ENCODE data around the gene VGLL4. TPM values are rescaled to one million over a fixed set of nuclear protein-coding genes. Genes with fewer than 3 reads are reported as not detected.
"Not testable (repeated sequence)": the region's sequence is repeated elsewhere in the genome, so short reads cannot be mapped to it uniquely, and the experiment has no call there.

VGLL4 gene
- total and polyA plus RNA-seq, 4 experiments from 2014 or later: 15.1 to 30.3 (median 25.6) TPM

DNA sequence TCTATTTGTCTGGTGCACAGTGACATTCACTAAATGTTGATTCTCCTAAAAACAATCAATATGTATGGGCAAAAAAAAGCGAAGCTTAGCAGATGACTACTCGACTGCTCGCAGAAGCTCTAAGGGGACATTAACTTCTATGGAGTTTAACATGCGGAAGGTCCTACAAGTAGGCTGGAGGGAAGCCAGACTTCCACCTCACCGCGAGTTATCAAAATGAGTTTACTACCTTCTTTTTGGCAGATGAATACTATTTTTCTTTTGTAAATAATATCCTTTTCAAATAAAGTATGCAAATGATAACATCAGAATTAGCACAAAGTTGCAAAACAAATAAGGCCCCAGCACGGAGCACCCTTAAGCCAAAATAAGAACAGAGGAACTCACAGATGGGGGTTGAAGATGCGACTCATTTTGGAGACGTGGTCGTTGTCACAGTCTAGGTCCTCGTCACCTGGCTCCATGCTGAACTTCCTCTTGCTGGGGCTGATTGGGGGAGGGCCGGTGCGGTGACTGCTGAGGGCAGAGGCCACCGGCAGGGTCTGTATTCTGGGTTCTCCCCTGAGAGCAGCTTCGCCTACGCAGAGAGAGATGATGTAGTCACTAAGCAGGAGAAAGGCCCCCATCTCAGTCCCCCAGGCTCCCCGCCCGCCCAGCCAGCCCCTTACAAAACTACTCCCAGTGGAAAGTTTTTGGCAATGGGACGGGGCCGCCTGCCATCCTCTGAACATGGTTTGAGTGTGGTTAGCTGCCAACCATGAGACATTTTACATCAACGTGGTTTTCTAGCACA, 42.1 kb downstream of the VGLL4 start:
- Histone ChIP-seq H3K4me3 (ENCODE audit: low read length in 2 of 2) (no peak overlapping the region), H3K9me3 (ENCODE audit: control insufficient read depth in 1 of 2, low read length in 2 of 2) (no peaks in the 10 kb centered on the region), H3K27me3 (ENCODE audit: insufficient read depth, low read length) (no peaks in the 10 kb centered on the region), H3K36me3 (ENCODE audit: insufficient read depth, low read length) (peaks cover 13% of the 10 kb centered on the region), H3K4me1 (ENCODE audit: insufficient read depth, low read length) (no peaks in the 10 kb centered on the region), H3K27ac (ENCODE audit: low read depth, low read length) (no peak overlapping the region)
- POLR2A ChIA-PET (ENCODE audit: partially characterized antibody): interaction anchor here (0.6 kb wide), 1 partner anchor 35 kb away, joined by 3 read pairs; no protein-coding TSS in a partner anchor
- intact Hi-C loops (cut with micrococcal nuclease): no loop called here
- Mint-ChIP-seq H3K9me3 (peaks cover 0 to 3% (median 0%) of the 10 kb centered on the region in 8 donors), H3K36me3 (peaks cover 43 to 45% of the 10 kb centered on the region in 2 donors), H3K27ac (no peak overlapping the region), H3K4me3 (no peak overlapping the region), H3K27me3 (no peaks in the 10 kb centered on the region), H3K4me1 (peaks cover 6 to 19% (median 12%) of the 10 kb centered on the region in 4 donors)
- DNase-seq: no peak
- CTCF ChIA-PET (ENCODE audit: partially characterized antibody): no interaction called here

DNA sequence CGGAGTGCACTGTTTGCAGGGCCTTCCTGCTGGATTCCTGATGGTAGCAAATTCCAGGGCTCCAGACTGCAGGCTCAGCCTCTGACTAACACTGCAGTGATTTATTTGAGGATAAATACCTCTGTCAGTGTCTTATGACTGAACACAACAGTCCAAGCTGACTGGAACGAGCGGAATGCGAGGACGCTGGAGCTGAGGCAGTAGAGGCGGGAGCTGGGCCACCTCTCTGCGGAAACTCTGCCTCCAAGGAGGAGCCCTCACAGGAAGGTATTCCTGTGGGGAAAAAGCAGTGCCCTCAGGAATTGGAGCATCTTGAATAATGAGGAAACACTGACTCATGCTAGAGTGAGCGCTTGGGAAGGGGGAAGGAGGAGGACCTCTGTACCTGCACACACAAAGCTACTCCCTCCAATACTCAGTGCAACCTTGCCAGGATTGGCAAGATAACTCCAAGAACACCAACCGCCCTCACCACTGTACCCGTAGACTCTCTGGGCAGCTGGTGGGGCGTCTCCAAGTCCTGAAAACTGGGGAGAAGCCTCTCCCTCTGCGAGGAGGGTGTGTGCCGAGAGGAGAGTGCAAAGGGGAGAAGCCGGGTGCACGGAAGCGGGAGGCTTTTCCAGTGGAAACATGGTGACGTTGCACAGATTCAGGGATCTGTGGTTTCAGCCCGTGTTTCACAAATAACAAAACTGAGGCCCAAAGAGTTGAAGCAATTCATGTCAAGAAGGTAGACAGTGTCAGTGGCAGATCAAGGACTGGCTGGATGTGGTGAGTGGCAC, 43.0 kb downstream of the VGLL4 start:
- no peaks in the 10 kb centered on the region for H3K27me3 Mint-ChIP-seq
- H3K9me3 ChIP-seq (ENCODE audit: control insufficient read depth in 1 of 2, low read length in 2 of 2): no peaks in the 10 kb centered on the region
- peaks cover 5 to 16% (median 9%) of the 10 kb centered on the region in 4 donors for H3K4me1 Mint-ChIP-seq
- peak overlapping the region in 2 of 7 donors; percentile 46 to 49 for H3K27ac Mint-ChIP-seq
- intact Hi-C loops (cut with micrococcal nuclease): no loop called here
- ChIA-PET CTCF (ENCODE audit: partially characterized antibody) (no interaction called here), POLR2A (ENCODE audit: partially characterized antibody) (no interaction called here)
- no peak overlapping the region for H3K4me3 ChIP-seq (ENCODE audit: low read length in 2 of 2)
- H3K27me3 ChIP-seq (ENCODE audit: insufficient read depth, low read length): no peaks in the 10 kb centered on the region
- no peak overlapping the region for H3K4me3 Mint-ChIP-seq
- H3K4me1 ChIP-seq (ENCODE audit: insufficient read depth, low read length): no peaks in the 10 kb centered on the region
- H3K36me3 Mint-ChIP-seq: peaks cover 46 to 49% of the 10 kb centered on the region in 2 donors
- no peak for DNase-seq
- H3K27ac ChIP-seq (ENCODE audit: low read depth, low read length): no peak overlapping the region
- peaks cover 13% of the 10 kb centered on the region for H3K36me3 ChIP-seq (ENCODE audit: insufficient read depth, low read length)
- H3K9me3 Mint-ChIP-seq: peaks cover 0 to 4% (median 0%) of the 10 kb centered on the region in 8 donors

DNA sequence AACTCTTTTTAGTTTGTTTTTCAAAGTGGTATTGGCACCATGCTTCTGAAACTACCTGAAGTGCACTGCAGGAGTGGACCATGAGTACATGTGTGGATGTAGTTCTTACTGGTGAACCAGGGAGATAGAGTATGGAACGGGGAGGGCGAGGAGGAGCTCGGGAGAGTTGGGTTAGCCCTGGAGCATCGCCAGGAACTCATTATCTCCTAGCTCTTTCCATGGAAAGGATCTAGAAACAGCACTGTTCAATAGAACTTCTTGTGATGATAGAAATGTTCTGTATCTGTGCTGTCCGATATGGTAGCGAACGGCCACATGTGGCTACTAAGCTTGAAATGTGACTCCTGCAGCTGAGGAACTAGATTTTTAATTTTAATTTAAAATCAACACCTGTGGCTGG, 47.3 kb downstream of the VGLL4 start:
- Histone ChIP-seq H3K36me3 (ENCODE audit: insufficient read depth, low read length) (peaks cover 13% of the 10 kb centered on the region), H3K4me3 (ENCODE audit: low read length in 2 of 2) (no peak overlapping the region), H3K9me3 (ENCODE audit: control insufficient read depth in 1 of 2, low read length in 2 of 2) (no peaks in the 10 kb centered on the region), H3K27me3 (ENCODE audit: insufficient read depth, low read length) (no peaks in the 10 kb centered on the region), H3K4me1 (ENCODE audit: insufficient read depth, low read length) (no peaks in the 10 kb centered on the region), H3K27ac (ENCODE audit: low read depth, low read length) (no peak overlapping the region)
- H3K4me1 Mint-ChIP-seq: peaks cover 11 to 35% (median 27%) of the 10 kb centered on the region in 4 donors
- H3K4me3 Mint-ChIP-seq: no peak overlapping the region
- peaks cover 0 to 5% (median 0%) of the 10 kb centered on the region in 8 donors for H3K9me3 Mint-ChIP-seq
- no peaks in the 10 kb centered on the region for H3K27me3 Mint-ChIP-seq
- intact Hi-C loops (cut with micrococcal nuclease): no loop called here
- no peak overlapping the region for H3K27ac Mint-ChIP-seq
- POLR2A ChIA-PET (ENCODE audit: partially characterized antibody): no interaction called here
- DNase-seq: no peak
- CTCF ChIA-PET (ENCODE audit: partially characterized antibody): no interaction called here
- H3K36me3 Mint-ChIP-seq: peaks cover 55 to 56% of the 10 kb centered on the region in 2 donors

DNA sequence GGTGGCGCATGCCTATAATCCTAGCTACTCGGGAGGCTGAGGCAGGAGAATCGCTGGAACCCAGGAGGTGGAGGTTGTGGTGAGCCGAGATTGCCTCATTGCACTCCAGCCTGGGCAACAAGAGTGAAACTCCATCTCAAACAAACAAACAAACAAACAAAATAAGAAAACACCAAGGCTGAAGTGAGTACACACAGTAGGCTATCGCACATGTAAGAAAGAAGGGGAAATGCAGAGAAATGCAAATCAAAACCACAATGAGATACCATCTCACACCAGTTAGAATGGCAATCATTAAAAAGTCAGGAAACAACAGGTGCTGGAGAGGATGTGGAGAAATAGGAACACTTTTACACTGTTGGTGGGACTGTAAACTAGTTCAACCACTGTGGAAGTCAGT, 48.7 kb downstream of the VGLL4 start:
- intact Hi-C loops (cut with micrococcal nuclease); H3K27me3 ChIP-seq (ENCODE audit: insufficient read depth, low read length); H3K9me3 Mint-ChIP-seq; H3K36me3 ChIP-seq (ENCODE audit: insufficient read depth, low read length); DNase-seq; POLR2A ChIA-PET (ENCODE audit: partially characterized antibody); H3K4me3 Mint-ChIP-seq; H3K27ac ChIP-seq (ENCODE audit: low read depth, low read length); H3K9me3 ChIP-seq (ENCODE audit: control insufficient read depth in 1 of 2, low read length in 2 of 2); H3K4me1 ChIP-seq (ENCODE audit: insufficient read depth, low read length); H3K27me3 Mint-ChIP-seq; CTCF ChIA-PET (ENCODE audit: partially characterized antibody); H3K4me3 ChIP-seq (ENCODE audit: low read length in 2 of 2): not testable (repeated sequence)
- Mint-ChIP-seq H3K27ac (peak overlapping the region in 1 of 7 donors; percentile 65), H3K36me3 (peaks cover 41 to 44% of the 10 kb centered on the region in 2 donors), H3K4me1 (peaks cover 15 to 48% (median 36%) of the 10 kb centered on the region in 4 donors)

DNA sequence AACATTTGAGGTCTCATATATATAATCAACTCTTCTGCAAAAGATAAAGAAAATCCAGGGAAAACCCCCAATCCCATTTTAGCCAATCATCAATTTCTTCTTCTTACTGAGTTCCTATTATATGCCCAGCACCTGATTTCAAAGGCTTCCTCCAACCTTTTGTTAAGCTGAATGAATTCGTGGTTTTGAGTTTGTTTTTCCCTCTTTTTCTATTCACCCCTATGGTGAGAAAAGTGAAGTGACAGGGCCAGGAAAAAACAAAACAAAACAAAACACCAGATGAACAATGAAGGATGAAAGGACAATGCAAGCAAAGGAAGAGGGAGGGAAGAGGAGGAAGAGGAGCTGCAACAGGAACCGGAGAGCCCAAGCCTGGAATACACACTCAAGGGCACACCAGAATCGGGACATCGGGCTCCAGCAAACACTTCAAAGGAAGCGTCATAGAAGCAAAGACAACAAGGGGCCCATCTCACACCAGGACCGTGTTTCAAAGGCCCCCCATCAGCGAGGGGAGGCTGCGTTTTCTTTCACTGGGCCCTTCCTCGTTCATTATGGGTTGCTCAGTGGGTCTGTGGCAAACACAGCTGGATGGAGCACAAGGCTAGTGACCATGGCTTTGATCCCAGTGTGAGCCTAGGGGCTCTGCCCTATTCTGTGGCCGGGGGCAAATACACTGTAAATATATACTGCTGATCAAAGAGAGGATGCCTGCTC, 50.2 kb downstream of the VGLL4 start:
- no peak overlapping the region for H3K27ac ChIP-seq (ENCODE audit: low read depth, low read length)
- H3K4me3 Mint-ChIP-seq: peak overlapping the region in 1 of 8 donors; percentile 36
- ChIA-PET CTCF (ENCODE audit: partially characterized antibody) (no interaction called here), POLR2A (ENCODE audit: partially characterized antibody) (no interaction called here)
- H3K4me1 Mint-ChIP-seq: peaks cover 22 to 58% (median 44%) of the 10 kb centered on the region in 4 donors
- H3K27ac Mint-ChIP-seq: no peak overlapping the region
- intact Hi-C loops (cut with micrococcal nuclease): no loop called here
- H3K9me3 ChIP-seq (ENCODE audit: control insufficient read depth in 1 of 2, low read length in 2 of 2): no peaks in the 10 kb centered on the region
- H3K27me3 ChIP-seq (ENCODE audit: insufficient read depth, low read length): no peaks in the 10 kb centered on the region
- H3K9me3 Mint-ChIP-seq: peaks cover 0 to 5% (median 0%) of the 10 kb centered on the region in 8 donors
- DNase-seq: no peak
- no peaks in the 10 kb centered on the region for H3K27me3 Mint-ChIP-seq
- H3K36me3 Mint-ChIP-seq: peaks cover 42 to 43% of the 10 kb centered on the region in 2 donors
- H3K36me3 ChIP-seq (ENCODE audit: insufficient read depth, low read length): no peaks in the 10 kb centered on the region
- H3K4me1 ChIP-seq (ENCODE audit: insufficient read depth, low read length): peaks cover 6% of the 10 kb centered on the region
- H3K4me3 ChIP-seq (ENCODE audit: low read length in 2 of 2): no peak overlapping the region

DNA sequence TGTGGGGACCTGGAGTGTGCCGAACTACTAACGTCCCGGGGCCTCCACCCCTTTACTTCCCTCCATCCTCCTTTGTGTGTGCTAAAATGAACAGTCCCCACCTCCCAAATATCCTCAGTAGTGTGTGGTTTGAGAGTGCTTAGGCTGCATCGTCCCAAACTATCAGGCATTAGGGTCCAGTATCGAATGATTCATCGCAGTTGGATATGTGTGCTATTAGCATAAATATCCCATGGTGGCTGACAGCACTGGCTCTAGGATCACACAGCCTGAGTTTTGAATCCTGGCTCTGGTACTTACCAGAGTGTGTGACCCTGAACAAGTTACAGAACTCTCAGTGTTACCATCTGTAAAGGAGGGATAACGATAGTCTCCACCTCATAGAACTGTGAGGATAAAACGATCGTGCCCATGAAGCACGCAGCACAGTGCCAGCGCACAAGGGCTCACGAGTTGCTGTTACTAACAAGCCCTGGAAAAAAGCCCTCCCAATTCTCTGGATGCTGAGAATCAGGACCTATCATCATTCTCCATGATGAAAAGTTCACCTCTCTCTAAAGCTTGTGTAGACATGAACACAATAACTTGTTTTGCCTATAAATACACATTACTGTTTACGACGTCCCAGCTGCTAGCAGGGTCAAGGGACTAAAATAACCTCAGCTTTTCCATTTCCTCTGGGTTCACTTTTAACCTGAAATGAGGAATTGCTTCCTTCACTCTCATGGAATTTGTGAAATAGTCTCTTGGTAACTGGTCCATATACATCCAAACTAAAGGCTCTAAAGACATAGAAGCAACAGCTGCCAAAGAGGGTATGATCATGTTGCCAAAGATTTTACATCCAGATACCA, 51.0 kb downstream of the VGLL4 start:
- POLR2A ChIA-PET (ENCODE audit: partially characterized antibody): no interaction called here
- CTCF ChIA-PET (ENCODE audit: partially characterized antibody): no interaction called here
- intact Hi-C loops (cut with micrococcal nuclease): no loop called here
- Mint-ChIP-seq H3K36me3 (peaks cover 40% of the 10 kb centered on the region in 2 donors), H3K4me3 (no peak overlapping the region), H3K27ac (peak overlapping the region in 1 of 7 donors; percentile 72), H3K4me1 (peaks cover 26 to 62% (median 51%) of the 10 kb centered on the region in 4 donors), H3K9me3 (peaks cover 0 to 4% (median 0%) of the 10 kb centered on the region in 8 donors), H3K27me3 (no peaks in the 10 kb centered on the region)
- Histone ChIP-seq H3K9me3 (ENCODE audit: control insufficient read depth in 1 of 2, low read length in 2 of 2) (no peaks in the 10 kb centered on the region), H3K27me3 (ENCODE audit: insufficient read depth, low read length) (no peaks in the 10 kb centered on the region), H3K4me3 (ENCODE audit: low read length in 2 of 2) (no peak overlapping the region), H3K27ac (ENCODE audit: low read depth, low read length) (no peak overlapping the region), H3K36me3 (ENCODE audit: insufficient read depth, low read length) (no peaks in the 10 kb centered on the region), H3K4me1 (ENCODE audit: insufficient read depth, low read length) (peaks cover 6% of the 10 kb centered on the region)
- DNase-seq: no peak

All from CD4-positive, alpha-beta memory T cell (primary cell).